Kasumi-1 (cell line): ENCODE measurements around the gene TRMT1.

ENCODE experiments used
- DNase-seq, 2 experiments: peaks; one replicate each; lab custom pipeline; 2025; lab: John Stamatoyannopoulos, UW

TRMT1 gene

GRCh38 chr19:13122980-13123957 lies 6.7 kb upstream of the TRMT1 start:
- no peak for DNase-seq

GRCh38 chr19:13122275-13122878 lies 5.8 kb upstream of the TRMT1 start:
- no peak for DNase-seq

- DNase-seq: no peak
Observed at GRCh38 chr19:13121551-13122274, 5.2 kb upstream of the TRMT1 start.

- DNase-seq: no peak
Observed at GRCh38 chr19:13120817-13121216, 4.3 kb upstream of the TRMT1 start.

- DNase-seq: no peak
Observed at GRCh38 chr19:13120031-13120430, 3.5 kb upstream of the TRMT1 start.

- no peak for DNase-seq
Observed at GRCh38 chr19:13119627-13120026, 3.1 kb upstream of the TRMT1 start.

GRCh38 chr19:13118424-13119193 lies 2.1 kb upstream of the TRMT1 start:
- peak; percentile 43 to 45 for DNase-seq

- DNase-seq: peak; percentile 95
Observed at GRCh38 chr19:13117772-13118423, 1.4 kb upstream of the TRMT1 start, which contains the start of gene NACC1. NACC1 (plus strand) TSS chr19:13118264; CDS start chr19:13135208, 16,944 bp downstream.

GRCh38 chr19:13117176-13117771 lies 734 bp upstream of the TRMT1 start:
- DNase-seq: peak in 1 of 2 experiments; percentile 63

GRCh38 chr19:13115936-13116281 lies 631 bp downstream of the TRMT1 start:
- DNase-seq: no peak

GRCh38 chr19:13112555-13112954 lies 4.0 kb downstream of the TRMT1 start:
- no peak for DNase-seq

- DNase-seq: no peak
Observed at GRCh38 chr19:13110099-13110610, 6.4 kb downstream of the TRMT1 start.

GRCh38 chr19:13109361-13110098 lies 7.0 kb downstream of the TRMT1 start:
- no peak for DNase-seq

- DNase-seq: peak; percentile 67 to 80
Observed at GRCh38 chr19:13104848-13105711, 11.5 kb downstream of the TRMT1 start.

GRCh38 chr19:13104360-13104847 lies 12.1 kb downstream of the TRMT1 start:
- DNase-seq: peak; percentile 98 to 99

- peak; percentile 68 to 71 for DNase-seq
Observed at GRCh38 chr19:13103581-13104359, 12.8 kb downstream of the TRMT1 start.

GRCh38 chr19:13102666-13103580 lies 13.6 kb downstream of the TRMT1 start, which contains the start of gene LYL1:
LYL1 (minus strand) TSS chr19:13102858; CDS start chr19:13101171, 1,687 bp downstream.
- DNase-seq: peak; percentile 92 to 95
